Activated CD4-positive, alpha-beta T cell treated with anti-CD3 and anti-CD28 coated beads, Interleukin-2, amount 10 ng/mL, durations not matched to agents 24 days and 14 days (primary cell): ENCODE results near the gene TPP2. TPM values are rescaled to one million over a fixed set of nuclear protein-coding genes. Genes with fewer than 3 reads are reported as not detected.

Source experiments
- DNase-seq: peaks from one replicate; pipeline ENCODE4 v3.0.0; 2022
- H3K27ac Mint-ChIP-seq: one replicate; pipeline ENCODE4 v1.8.0; 2022; ENCODE audit warnings: mild to moderate bottlenecking, mixed read lengths
- H3K27me3 Mint-ChIP-seq: one replicate; pipeline ENCODE4 v1.8.0; 2022; ENCODE audit warnings: mixed read lengths
- H3K36me3 Mint-ChIP-seq: one replicate; pipeline ENCODE4 v1.8.0; 2022; ENCODE audit warnings: low read depth, mild to moderate bottlenecking, mixed read lengths
- H3K4me1 Mint-ChIP-seq: one replicate; pipeline ENCODE4 v1.8.0; 2021; ENCODE audit warnings: mixed read lengths
- H3K4me3 Mint-ChIP-seq: one replicate; pipeline ENCODE4 v1.8.0; 2022; ENCODE audit warnings: mild to moderate bottlenecking, moderate library complexity, mixed read lengths
- H3K9me3 Mint-ChIP-seq: one replicate; pipeline ENCODE4 v1.8.0; 2021; ENCODE audit warnings: mixed read lengths
- intact Hi-C: fragments of 100-400 bp; cut with micrococcal nuclease; formaldehyde crosslinking; loops from one replicate; pipeline ENCODE4 v1.15.1; 2023
- total RNA-seq: library from RNA; stranded (reverse); gene quantifications from 2 replicates; pipeline ENCODE4 v1.2.3, GENCODE V29; 2022

Gene TPP2
- total RNA-seq, 1 donor from 2014 or later: 80.0 TPM

DNA sequence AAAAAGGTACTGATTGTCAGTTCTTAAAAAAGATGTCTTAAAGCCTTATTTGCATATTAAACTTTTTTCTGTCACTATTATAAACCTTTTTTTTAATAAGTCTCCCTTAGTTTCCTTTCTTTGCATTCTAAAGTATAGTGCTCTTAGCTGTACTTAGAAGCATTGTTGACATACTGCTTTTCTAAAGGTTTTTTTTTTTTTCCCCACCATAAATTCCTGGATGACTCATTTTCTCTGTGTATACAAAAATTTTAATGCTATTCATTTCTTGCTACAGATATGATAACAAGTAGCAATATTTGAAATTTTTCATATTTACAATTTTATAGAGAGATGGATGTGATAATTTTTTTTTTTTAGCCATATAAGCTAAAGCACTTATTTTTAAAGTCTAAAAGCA is 54.6 kb downstream of the TPP2 start:
- H3K4me3 Mint-ChIP-seq: no peak overlapping the region
- no peaks in the 10 kb centered on the region for H3K9me3 Mint-ChIP-seq
- H3K4me1 Mint-ChIP-seq: peaks cover 5% of the 10 kb centered on the region
- DNase-seq: no peak
- peaks cover 42% of the 10 kb centered on the region for H3K36me3 Mint-ChIP-seq
- H3K27me3 Mint-ChIP-seq: no peaks in the 10 kb centered on the region
- peak overlapping the region; percentile 39 for H3K27ac Mint-ChIP-seq
- intact Hi-C loops: loop anchor here (2.0 to 5.0 kb wide), 2 partner anchors 55 to 196 kb away; partner anchors contain the start of genes ERCC5 and TPP2

- Mint-ChIP-seq H3K36me3 (peaks cover 38% of the 10 kb centered on the region), H3K4me3 (no peak overlapping the region), H3K4me1 (peaks cover 5% of the 10 kb centered on the region), H3K9me3 (no peaks in the 10 kb centered on the region), H3K27me3 (no peaks in the 10 kb centered on the region), H3K27ac (no peak overlapping the region)
- no peak for DNase-seq
- intact Hi-C loops: loop anchor here (2.0 to 5.0 kb wide), 2 partner anchors 55 to 195 kb away; partner anchors contain the start of genes ERCC5 and TPP2
Measured at GRCh38 chr13:102651892-102652291, 55.1 kb downstream of the TPP2 start.

DNA sequence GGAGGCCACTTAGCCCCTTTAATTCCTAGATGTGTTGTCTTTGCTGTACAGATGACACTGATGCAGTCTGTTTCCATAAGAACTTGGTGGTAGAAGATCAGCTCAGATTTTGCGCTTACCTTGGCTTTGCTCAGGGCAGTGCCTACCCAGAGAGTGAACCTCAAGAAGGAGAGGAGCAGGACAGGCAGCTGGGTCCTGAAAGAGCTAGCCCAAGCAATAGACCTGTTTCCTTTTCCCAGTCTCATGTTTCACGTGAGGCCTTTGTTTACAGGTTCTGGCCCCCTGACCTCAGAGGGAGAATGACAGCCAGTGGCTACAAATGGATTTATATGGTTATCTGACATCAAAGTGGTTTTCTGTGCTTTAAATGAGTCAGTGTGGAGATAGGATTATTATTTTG is 58.0 kb downstream of the TPP2 start:
- Mint-ChIP-seq H3K27me3 (no peaks in the 10 kb centered on the region), H3K4me3 (no peak overlapping the region), H3K27ac (no peak overlapping the region), H3K4me1 (peaks cover 2% of the 10 kb centered on the region), H3K9me3 (no peaks in the 10 kb centered on the region), H3K36me3 (peaks cover 34% of the 10 kb centered on the region)
- intact Hi-C loops: loop anchor here (5.0 kb wide), 1 partner anchor 193 kb away; the partner anchor contains the start of gene ERCC5
- DNase-seq: no peak

DNA sequence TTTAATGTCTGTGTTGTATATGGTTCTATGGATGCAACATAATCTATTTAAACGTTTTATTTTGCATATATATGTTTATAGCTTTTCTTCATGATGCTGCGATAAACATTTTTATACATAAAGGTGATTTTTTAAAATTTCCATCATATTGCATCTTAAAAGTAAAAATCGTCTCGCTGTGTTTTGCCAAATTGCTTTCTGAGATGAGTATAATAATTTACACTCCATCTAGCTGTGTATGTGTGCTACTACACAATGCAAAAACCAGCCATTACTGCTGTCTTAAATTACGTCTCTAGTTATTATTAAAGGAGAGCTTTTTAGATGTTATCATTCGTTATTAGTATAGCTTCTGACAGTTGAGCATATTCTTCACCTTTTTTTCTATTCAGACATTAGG is 60.8 kb downstream of the TPP2 start:
- no peak overlapping the region for H3K4me3 Mint-ChIP-seq
- H3K27me3 Mint-ChIP-seq: no peaks in the 10 kb centered on the region
- intact Hi-C loops: no loop called here
- no peak overlapping the region for H3K27ac Mint-ChIP-seq
- DNase-seq: no peak
- no peaks in the 10 kb centered on the region for H3K4me1 Mint-ChIP-seq
- H3K9me3 Mint-ChIP-seq: no peaks in the 10 kb centered on the region
- H3K36me3 Mint-ChIP-seq: peaks cover 41% of the 10 kb centered on the region

DNA sequence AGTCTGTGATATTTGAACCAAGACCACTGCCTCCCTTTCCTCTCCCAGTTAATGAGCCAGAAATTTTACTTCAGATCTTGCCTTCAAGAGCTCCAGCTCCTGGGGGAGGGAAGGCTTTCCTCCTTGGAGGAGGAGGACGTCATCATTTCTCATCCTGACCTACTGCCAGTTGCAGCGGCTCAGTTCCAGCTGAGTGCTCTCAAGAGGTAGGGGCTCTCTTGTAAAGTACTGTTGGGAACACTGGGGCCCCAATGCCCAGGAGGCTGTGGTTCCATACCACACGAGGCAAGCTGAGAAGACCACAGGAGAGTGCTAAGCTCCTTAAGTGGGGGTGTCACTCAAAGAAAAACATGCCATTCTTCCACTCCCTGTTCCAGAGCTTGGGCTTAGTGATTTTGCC is 61.9 kb downstream of the TPP2 start:
- Mint-ChIP-seq H3K4me1 (no peaks in the 10 kb centered on the region), H3K4me3 (no peak overlapping the region), H3K9me3 (no peaks in the 10 kb centered on the region), H3K27me3 (no peaks in the 10 kb centered on the region), H3K27ac (no peak overlapping the region), H3K36me3 (peaks cover 38% of the 10 kb centered on the region)
- intact Hi-C loops: no loop called here
- no peak for DNase-seq

- Mint-ChIP-seq H3K4me3 (no peak overlapping the region), H3K36me3 (peaks cover 44% of the 10 kb centered on the region), H3K27ac (no peak overlapping the region), H3K4me1 (no peaks in the 10 kb centered on the region), H3K27me3 (no peaks in the 10 kb centered on the region), H3K9me3 (no peaks in the 10 kb centered on the region)
- intact Hi-C loops: no loop called here
- DNase-seq: no peak
Measured at GRCh38 chr13:102659168-102659713, 62.5 kb downstream of the TPP2 start.

DNA sequence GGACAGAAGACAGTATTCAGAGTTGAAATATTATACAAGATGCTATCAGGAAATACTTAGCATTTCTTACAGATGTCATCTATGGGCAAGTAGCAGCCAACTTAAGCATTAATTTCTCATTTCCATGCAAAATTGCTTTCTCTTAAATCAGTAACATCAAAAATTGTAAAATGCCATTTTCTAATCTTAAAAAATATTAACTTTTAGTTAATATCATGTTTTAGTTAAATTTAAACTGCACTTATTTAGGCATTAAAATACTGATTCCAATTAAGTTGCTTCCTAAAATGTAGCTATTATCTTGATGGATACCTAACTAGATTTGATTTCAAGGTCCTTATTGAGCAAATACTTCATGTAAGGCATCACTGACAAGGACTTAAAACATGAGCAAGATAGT is 70.2 kb downstream of the TPP2 start:
- H3K27me3 Mint-ChIP-seq: no peaks in the 10 kb centered on the region
- no peaks in the 10 kb centered on the region for H3K4me1 Mint-ChIP-seq
- peaks cover 11% of the 10 kb centered on the region for H3K9me3 Mint-ChIP-seq
- H3K36me3 Mint-ChIP-seq: peaks cover 73% of the 10 kb centered on the region
- no peak overlapping the region for H3K27ac Mint-ChIP-seq
- no peak overlapping the region for H3K4me3 Mint-ChIP-seq
- DNase-seq: no peak
- intact Hi-C loops: no loop called here

- no peak for DNase-seq
- Mint-ChIP-seq H3K9me3 (peaks cover 11% of the 10 kb centered on the region), H3K36me3 (peaks cover 75% of the 10 kb centered on the region), H3K27ac (no peak overlapping the region), H3K4me3 (no peak overlapping the region), H3K4me1 (no peaks in the 10 kb centered on the region), H3K27me3 (no peaks in the 10 kb centered on the region)
- intact Hi-C loops: no loop called here
Measured at GRCh38 chr13:102667911-102668310, 71.1 kb downstream of the TPP2 start.

DNA sequence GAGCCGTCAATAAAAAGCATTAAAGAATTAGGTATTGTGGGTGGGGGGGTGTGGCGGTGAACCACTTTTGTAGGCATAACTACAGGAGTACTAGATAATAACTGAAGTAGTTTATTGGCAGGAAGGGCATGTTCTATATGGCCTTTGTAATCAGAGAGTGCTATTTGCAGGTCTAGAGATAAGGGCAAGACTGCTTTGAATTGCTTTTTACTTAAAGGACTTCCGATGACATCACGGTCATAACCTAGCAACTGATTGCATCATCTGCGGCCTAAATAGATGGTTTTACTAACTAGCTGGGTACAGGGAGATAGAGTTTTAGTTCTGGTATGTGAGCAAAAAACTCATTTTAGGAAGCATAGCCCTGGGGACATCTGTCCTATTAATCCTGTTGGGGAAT is 73.3 kb downstream of the TPP2 start:
- DNase-seq: no peak
- Mint-ChIP-seq H3K27ac (no peak overlapping the region), H3K4me3 (no peak overlapping the region), H3K27me3 (no peaks in the 10 kb centered on the region), H3K9me3 (peaks cover 11% of the 10 kb centered on the region), H3K36me3 (peaks cover 73% of the 10 kb centered on the region), H3K4me1 (no peaks in the 10 kb centered on the region)
- intact Hi-C loops: no loop called here

GRCh38 chr13:102675115-102675514 is 78.3 kb downstream of the TPP2 start:
- Mint-ChIP-seq H3K27ac (no peak overlapping the region), H3K9me3 (peaks cover 2% of the 10 kb centered on the region), H3K4me1 (peaks cover 5% of the 10 kb centered on the region), H3K27me3 (no peaks in the 10 kb centered on the region), H3K36me3 (peaks cover 62% of the 10 kb centered on the region), H3K4me3 (no peak overlapping the region)
- DNase-seq: no peak
- intact Hi-C loops: no loop called here

DNA sequence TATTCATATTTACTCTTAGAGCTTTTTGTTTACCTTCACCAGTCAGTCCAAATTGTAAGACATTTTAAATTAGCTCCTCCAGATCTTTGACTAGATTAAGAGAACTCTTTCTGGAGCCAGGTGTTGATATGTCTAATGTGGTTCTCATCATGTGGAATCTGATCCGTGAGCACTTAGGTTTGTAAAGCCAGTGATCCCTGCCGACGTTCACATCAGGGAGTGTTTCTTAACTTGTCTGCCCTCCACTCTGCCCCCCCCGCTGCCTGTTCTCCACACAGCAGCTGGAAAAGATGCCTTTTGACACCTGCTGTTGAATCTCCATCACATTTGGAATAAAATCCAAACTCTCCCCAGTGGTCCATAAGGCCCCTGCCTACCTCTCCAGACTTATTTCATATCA is 80.3 kb downstream of the TPP2 start:
- Mint-ChIP-seq H3K27ac (no peak overlapping the region), H3K9me3 (peaks cover 4% of the 10 kb centered on the region), H3K27me3 (no peaks in the 10 kb centered on the region), H3K36me3 (peaks cover 59% of the 10 kb centered on the region), H3K4me1 (peaks cover 17% of the 10 kb centered on the region), H3K4me3 (no peak overlapping the region)
- DNase-seq: no peak
- intact Hi-C loops: no loop called here

- intact Hi-C loops: no loop called here
- no peaks in the 10 kb centered on the region for H3K27me3 Mint-ChIP-seq
- no peak overlapping the region for H3K4me3 Mint-ChIP-seq
- peaks cover 7% of the 10 kb centered on the region for H3K9me3 Mint-ChIP-seq
- no peak overlapping the region for H3K27ac Mint-ChIP-seq
- H3K4me1 Mint-ChIP-seq: peaks cover 23% of the 10 kb centered on the region
- DNase-seq: no peak
- peaks cover 56% of the 10 kb centered on the region for H3K36me3 Mint-ChIP-seq
Measured at GRCh38 chr13:102678339-102679107, 81.7 kb downstream of the TPP2 start.

GRCh38 chr13:102679449-102680132 is 82.8 kb downstream of the TPP2 start:
- Mint-ChIP-seq H3K9me3 (peaks cover 7% of the 10 kb centered on the region), H3K4me3 (no peak overlapping the region), H3K4me1 (peaks cover 23% of the 10 kb centered on the region), H3K36me3 (peaks cover 51% of the 10 kb centered on the region), H3K27me3 (no peaks in the 10 kb centered on the region), H3K27ac (no peak overlapping the region)
- intact Hi-C loops: loop anchor here (5.0 kb wide), 1 partner anchor 168 kb away; the partner anchor contains the start of gene ERCC5
- no peak for DNase-seq

DNA sequence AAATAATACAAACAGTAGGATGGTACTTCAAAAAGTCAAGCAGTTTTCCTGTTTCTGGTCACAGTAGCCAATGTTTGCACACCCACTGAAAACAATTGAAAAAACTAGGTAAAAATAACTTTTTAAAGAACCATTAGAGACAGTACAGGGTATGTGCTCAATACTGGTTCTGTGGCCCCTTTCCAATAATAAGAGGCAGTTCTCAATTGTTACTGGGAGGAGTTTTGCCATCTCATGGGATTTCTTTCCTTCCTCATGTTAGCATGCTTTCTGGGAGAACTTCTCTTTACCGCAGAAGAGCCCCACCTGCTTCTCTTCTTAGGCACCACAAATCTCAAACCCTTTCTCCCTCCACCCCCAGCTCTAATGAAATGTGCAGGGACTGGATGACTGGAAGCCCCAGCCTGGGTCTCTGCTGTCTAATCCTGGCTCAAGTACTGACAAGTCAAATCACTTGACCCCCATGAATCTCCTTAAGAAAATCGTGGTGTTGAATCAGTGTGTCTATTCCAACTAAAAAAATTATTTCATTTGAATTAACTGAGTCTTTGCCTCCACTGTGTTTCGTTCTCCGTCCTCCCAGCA is 83.4 kb downstream of the TPP2 start:
- Mint-ChIP-seq H3K36me3 (peaks cover 47% of the 10 kb centered on the region), H3K27me3 (no peaks in the 10 kb centered on the region), H3K4me1 (peaks cover 23% of the 10 kb centered on the region), H3K9me3 (peaks cover 7% of the 10 kb centered on the region), H3K27ac (peak overlapping the region; percentile 62), H3K4me3 (no peak overlapping the region)
- DNase-seq: no peak
- intact Hi-C loops: loop anchor here (5.0 kb wide), 1 partner anchor 167 kb away; the partner anchor contains the start of gene ERCC5
